ENCODE results near the gene MMRN2. TPM values are rescaled to one million over a fixed set of nuclear protein-coding genes. Genes with fewer than 3 reads are reported as not detected.

The MMRN2 gene
- total and polyA plus RNA-seq, 9 donors, result 11.3 to 44.6 (median 19.2) TPM

DNA sequence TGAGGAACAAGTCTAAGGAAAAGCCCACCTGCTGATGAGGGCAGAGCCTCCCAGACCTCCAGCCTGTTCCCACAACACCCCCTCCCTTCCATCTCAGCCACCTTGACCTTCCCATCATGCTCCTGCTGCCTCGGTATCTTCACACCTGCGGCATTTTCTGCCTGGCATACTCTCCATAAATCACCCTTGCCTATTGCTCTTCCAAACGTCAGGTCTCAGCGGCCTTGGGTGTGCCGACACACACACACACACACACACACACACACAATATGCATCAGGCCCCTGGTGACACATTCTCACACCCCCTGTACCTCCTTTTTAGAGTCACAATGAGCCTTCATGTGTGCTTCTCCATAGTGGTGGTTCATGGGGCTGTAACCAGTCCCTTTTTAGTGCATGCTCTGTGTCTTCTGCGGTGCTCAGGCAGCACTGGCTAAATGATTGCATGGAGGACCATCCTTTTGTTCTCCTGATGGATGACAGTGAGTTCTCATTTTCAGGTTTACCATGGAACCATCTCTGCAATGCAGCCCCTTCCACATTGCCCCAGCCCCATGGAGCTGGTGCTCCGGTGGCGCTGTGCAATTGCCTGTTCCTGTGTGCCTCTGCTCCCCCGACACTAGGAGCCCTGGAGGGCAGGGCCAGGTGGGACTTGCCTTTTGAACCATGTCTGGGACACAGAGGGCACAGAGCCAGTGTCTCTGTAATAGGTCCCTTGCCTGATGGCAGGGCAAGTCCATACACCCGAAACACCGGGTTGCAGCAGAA is 15.4 kb upstream of the MMRN2 start:
- Histone ChIP-seq H3K4me1 (ENCODE audit: insufficient read depth) (peaks cover 8% of the 10 kb centered on the region), H3K27me3 (no peaks in the 10 kb centered on the region), H3K27ac (peak overlapping the region; percentile 97 to 99), H3K36me3 (no peaks in the 10 kb centered on the region), H3K4me3 (no peak overlapping the region), H3K9me3 (no peaks in the 10 kb centered on the region)
- intact Hi-C loops (cut with DNase I), result loop anchor here in 2 of 4 donors (2.0 to 5.0 kb wide), 2 partner anchors 18 to 120 kb away; partner anchors contain the start of gene GLUD1 (in 1 of the 2)
- TF ChIP-seq POLR2A (IDR thresholded peaks at IDR 0.05) (no peak), EP300 (IDR thresholded peaks at IDR 0.05) (no peak), CTCF (IDR thresholded peaks at IDR 0.05) (no peak)
- DNase-seq, result peak; percentile 29 to 49 (median 39)
- 93 to 96% (median 95%) methylated on average over 10 to 11 of the region's 11 CpGs for WGBS, 3 donors

GRCh38 chr10:86971232-86971991 is 14.0 kb upstream of the MMRN2 start:
- Histone ChIP-seq H3K27me3 (no peaks in the 10 kb centered on the region), H3K4me3 (peak overlapping the region; percentile 71), H3K36me3 (no peaks in the 10 kb centered on the region), H3K4me1 (ENCODE audit: insufficient read depth) (peaks cover 17% of the 10 kb centered on the region), H3K27ac (peak overlapping the region; percentile 97 to 99), H3K9me3 (no peaks in the 10 kb centered on the region)
- TF ChIP-seq CTCF (IDR thresholded peaks at IDR 0.05) (peak in 2 of 3 donors; percentile 2 to 31), POLR2A (IDR thresholded peaks at IDR 0.05) (no peak), EP300 (IDR thresholded peaks at IDR 0.05) (peak; percentile 92)
- WGBS, 3 donors, result 9 to 11% (median 10%) methylated on average over 49 to 66 of the region's 66 CpGs
- intact Hi-C loops (cut with DNase I), result loop anchor here in 1 of 4 donors (5.0 kb wide), 1 partner anchor 121 kb away; the partner anchor contains the start of gene GLUD1
- peak; percentile 93 to 98 (median 98) for DNase-seq

- Histone ChIP-seq H3K27ac (peak overlapping the region; percentile 97 to 99), H3K9me3 (no peaks in the 10 kb centered on the region), H3K4me3 (peak overlapping the region; percentile 71), H3K27me3 (no peaks in the 10 kb centered on the region), H3K4me1 (ENCODE audit: insufficient read depth) (peaks cover 18% of the 10 kb centered on the region), H3K36me3 (no peaks in the 10 kb centered on the region)
- TF ChIP-seq CTCF (IDR thresholded peaks at IDR 0.05) (peak in 2 of 3 donors; percentile 5 to 7), POLR2A (IDR thresholded peaks at IDR 0.05) (peak; percentile 97), EP300 (IDR thresholded peaks at IDR 0.05) (no peak)
- WGBS, 3 donors, result 0 to 1% (median 0%) methylated on average over 12 to 20 of the region's 20 CpGs
- intact Hi-C loops (cut with DNase I), result loop anchor here in 1 of 4 donors (5.0 kb wide), 1 partner anchor 121 kb away; the partner anchor contains the start of gene GLUD1
- DNase-seq, result no peak
Measured at GRCh38 chr10:86970982-86971231, 13.5 kb upstream of the MMRN2 start.

DNA sequence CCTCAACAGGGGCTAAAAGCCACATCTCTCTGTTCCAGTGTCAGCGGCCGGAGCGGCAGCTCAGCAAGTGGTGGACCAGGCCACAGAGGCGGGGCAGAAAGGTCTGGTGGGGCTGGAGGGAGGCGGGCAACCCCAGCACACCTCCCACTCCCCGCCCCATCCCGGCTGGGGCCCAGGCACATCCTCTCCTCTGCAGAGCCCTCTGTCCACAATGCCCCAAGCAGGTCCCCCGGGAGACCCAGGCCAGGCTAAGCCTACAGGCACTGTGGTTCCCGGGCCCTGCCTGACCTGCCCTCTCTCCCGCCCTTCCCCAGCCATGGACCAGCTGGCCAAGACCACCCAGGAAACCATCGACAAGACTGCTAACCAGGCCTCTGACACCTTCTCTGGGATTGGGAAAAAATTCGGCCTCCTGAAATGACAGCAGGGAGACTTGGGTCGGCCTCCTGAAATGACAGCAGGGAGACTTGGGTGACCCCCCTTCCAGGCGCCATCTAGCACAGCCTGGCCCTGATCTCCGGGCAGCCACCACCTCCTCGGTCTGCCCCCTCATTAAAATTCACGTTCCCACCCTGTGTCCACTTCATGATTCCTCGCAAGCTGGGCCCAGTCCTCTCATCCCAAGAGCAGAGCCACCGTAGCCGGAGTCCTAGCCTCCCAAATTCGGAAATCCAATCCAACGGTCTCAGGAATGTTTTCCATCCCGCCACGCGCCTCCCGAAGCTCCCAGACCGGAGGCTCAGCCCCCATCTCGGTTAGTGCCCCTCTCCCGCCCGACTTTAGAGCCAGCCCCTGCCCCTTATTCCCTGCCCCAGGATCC is 13.0 kb upstream of the MMRN2 start:
- intact Hi-C loops (cut with DNase I), result loop anchor here in 1 of 4 donors (5.0 kb wide), 1 partner anchor 122 kb away; the partner anchor contains the start of gene GLUD1
- WGBS, 3 donors, result 3 to 7% (median 6%) methylated on average over 30 of the region's 30 CpGs
- Histone ChIP-seq H3K27ac (peak overlapping the region; percentile 97 to 99), H3K4me1 (ENCODE audit: insufficient read depth) (peaks cover 19% of the 10 kb centered on the region), H3K9me3 (no peaks in the 10 kb centered on the region), H3K27me3 (no peaks in the 10 kb centered on the region), H3K4me3 (peak overlapping the region; percentile 71), H3K36me3 (no peaks in the 10 kb centered on the region)
- peak; percentile 87 to 91 (median 87) for DNase-seq
- peak in 1 of 3 donors; percentile 24 for TF ChIP-seq CTCF (IDR thresholded peaks at IDR 0.05)
- peak; percentile 62 for TF ChIP-seq POLR2A (IDR thresholded peaks at IDR 0.05)
- TF ChIP-seq EP300 (IDR thresholded peaks at IDR 0.05), result no peak
